ENCODE measurements around the gene GAS2. TPM values are rescaled to one million over a fixed set of nuclear protein-coding genes. Genes with fewer than 3 reads are reported as not detected.

The GAS2 gene
- total and polyA plus RNA-seq, 2 donors (not counting 3 experiments of a cell fraction or from before 2014, with no cell fraction given), result 0.54 to 0.88 TPM

DNA sequence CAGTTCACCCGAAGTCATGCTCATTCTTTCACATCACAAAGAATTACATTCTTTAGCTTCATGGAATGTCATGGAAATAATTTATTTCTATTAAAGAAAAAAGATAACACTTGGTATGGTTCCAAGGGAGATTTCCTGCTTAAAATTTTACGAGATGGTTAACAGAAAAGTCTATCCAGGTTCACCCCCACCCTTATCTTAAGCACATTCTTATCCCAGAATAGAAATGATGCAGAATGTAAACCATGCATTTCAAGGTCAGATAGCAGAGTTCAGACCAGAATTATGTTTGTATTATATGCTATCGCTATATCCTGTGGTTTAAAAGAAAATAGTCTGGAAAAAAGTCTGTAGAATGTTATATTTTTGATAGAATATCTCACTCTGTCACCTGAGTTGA, 58.7 kb downstream of the GAS2 start:
- dilution Hi-C loops (cut with MboI; ENCODE audit: extremely low pct_ligation_motif_present, low sequenced_read_pairs), result no loop called here
- H3K4me3 ChIP-seq (replicated peaks in 1 of 3; ENCODE audit: insufficient read depth in 1 of 3, low read depth in 1 of 3, low read length in 3 of 3), result no peak overlapping the region
- FAIRE-seq, result no peak
- no peaks in the 10 kb centered on the region for H3K9me3 ChIP-seq (replicated peaks; ENCODE audit: control insufficient read depth, insufficient read depth, low read length)
- H3K79me2 ChIP-seq (ENCODE audit: control insufficient read depth, insufficient read depth, low read length), result no peaks in the 10 kb centered on the region
- H3K4me1 ChIP-seq (ENCODE audit: control insufficient read depth, extremely low read depth, insufficient read depth, low read length), result peaks cover 14% of the 10 kb centered on the region
- H3K36me3 ChIP-seq (ENCODE audit: control insufficient read depth in 2 of 2, extremely low read depth in 1 of 2, insufficient read depth in 2 of 2, low read length in 2 of 2), result no peaks in the 10 kb centered on the region
- BruUV-seq (replicated peaks), result no TSS peak
- H3K27ac ChIP-seq (ENCODE audit: insufficient read depth, low read depth, low read length), result no peak overlapping the region
- no peak overlapping the region for H3K9ac ChIP-seq (replicated peaks; ENCODE audit: extremely low read depth, insufficient read depth, low read length)
- TF ChIP-seq GATA2 (IDR thresholded peaks at IDR 0.05; ENCODE audit: insufficient read depth, insufficient read length, low read depth, low read length) (peak; percentile 39), FOS (IDR thresholded peaks at IDR 0.05; ENCODE audit: borderline replicate concordance, insufficient read depth, low read length) (no peak), EZH2 (IDR thresholded peaks at IDR 0.05; ENCODE audit: borderline replicate concordance, low read depth, low read length, severe bottlenecking) (no peak), POLR2AphosphoS5 (IDR thresholded peaks at IDR 0.05; ENCODE audit: insufficient read depth, low read depth, low read length) (no peak), MYC (IDR thresholded peaks at IDR 0.05; ENCODE audit: low read depth, low read length) (no peak), JUN (IDR thresholded peaks at IDR 0.05; ENCODE audit: borderline replicate concordance, insufficient read depth, insufficient read length, low read depth) (peak; percentile 55)
- TF ChIP-seq, protein P1, sequence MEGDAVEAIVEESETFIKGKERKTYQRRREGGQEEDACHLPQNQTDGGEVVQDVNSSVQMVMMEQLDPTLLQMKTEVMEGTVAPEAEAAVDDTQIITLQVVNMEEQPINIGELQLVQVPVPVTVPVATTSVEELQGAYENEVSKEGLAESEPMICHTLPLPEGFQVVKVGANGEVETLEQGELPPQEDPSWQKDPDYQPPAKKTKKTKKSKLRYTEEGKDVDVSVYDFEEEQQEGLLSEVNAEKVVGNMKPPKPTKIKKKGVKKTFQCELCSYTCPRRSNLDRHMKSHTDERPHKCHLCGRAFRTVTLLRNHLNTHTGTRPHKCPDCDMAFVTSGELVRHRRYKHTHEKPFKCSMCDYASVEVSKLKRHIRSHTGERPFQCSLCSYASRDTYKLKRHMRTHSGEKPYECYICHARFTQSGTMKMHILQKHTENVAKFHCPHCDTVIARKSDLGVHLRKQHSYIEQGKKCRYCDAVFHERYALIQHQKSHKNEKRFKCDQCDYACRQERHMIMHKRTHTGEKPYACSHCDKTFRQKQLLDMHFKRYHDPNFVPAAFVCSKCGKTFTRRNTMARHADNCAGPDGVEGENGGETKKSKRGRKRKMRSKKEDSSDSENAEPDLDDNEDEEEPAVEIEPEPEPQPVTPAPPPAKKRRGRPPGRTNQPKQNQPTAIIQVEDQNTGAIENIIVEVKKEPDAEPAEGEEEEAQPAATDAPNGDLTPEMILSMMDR (IDR thresholded peaks at IDR 0.05; ENCODE audit: extremely low read depth in 1 of 2, insufficient read depth in 1 of 2, low read depth in 1 of 2, low read length in 2 of 2), result no peak
- H3K9me1 ChIP-seq (replicated peaks; ENCODE audit: control insufficient read depth, extremely low read depth, insufficient read depth, low read length), result no peaks in the 10 kb centered on the region
- ChIA-PET CTCF (no interaction called here), POLR2A (no interaction called here)
- H2AFZ ChIP-seq (ENCODE audit: low read depth, low read length), result no peak overlapping the region
- H3K4me2 ChIP-seq (ENCODE audit: insufficient read depth, low read length), result no peak overlapping the region
- intact Hi-C loops (cut with micrococcal nuclease), result loop anchor here (5.0 kb wide), 1 partner anchor 98 kb away; the partner anchor contains the start of gene FANCF
- H3K27me3 ChIP-seq (ENCODE audit: control insufficient read depth in 2 of 2, insufficient read depth in 2 of 2, low read length in 2 of 2), result peaks cover 0 to 6% of the 10 kb centered on the region in 2 experiments
- peak; percentile 79 for DNase-seq (ENCODE audit: low read depth, low spot score)
- no peaks in the 10 kb centered on the region for H4K20me1 ChIP-seq (replicated peaks; ENCODE audit: control insufficient read depth, extremely low read depth, insufficient read depth, low read length)
